Globus pallidus (tissue), 1 donor: ENCODE data around the gene TNFRSF8.
"Not testable (repeated sequence)": the region's sequence is repeated elsewhere in the genome, so short reads cannot be mapped to it uniquely, and the experiment has no call there.

Source experiments
- DNase-seq: peaks from one replicate; pipeline ENCODE4 v3.0.0-alpha.2; 2015; ENCODE audit warnings: low spot score

The TNFRSF8 gene

DNA sequence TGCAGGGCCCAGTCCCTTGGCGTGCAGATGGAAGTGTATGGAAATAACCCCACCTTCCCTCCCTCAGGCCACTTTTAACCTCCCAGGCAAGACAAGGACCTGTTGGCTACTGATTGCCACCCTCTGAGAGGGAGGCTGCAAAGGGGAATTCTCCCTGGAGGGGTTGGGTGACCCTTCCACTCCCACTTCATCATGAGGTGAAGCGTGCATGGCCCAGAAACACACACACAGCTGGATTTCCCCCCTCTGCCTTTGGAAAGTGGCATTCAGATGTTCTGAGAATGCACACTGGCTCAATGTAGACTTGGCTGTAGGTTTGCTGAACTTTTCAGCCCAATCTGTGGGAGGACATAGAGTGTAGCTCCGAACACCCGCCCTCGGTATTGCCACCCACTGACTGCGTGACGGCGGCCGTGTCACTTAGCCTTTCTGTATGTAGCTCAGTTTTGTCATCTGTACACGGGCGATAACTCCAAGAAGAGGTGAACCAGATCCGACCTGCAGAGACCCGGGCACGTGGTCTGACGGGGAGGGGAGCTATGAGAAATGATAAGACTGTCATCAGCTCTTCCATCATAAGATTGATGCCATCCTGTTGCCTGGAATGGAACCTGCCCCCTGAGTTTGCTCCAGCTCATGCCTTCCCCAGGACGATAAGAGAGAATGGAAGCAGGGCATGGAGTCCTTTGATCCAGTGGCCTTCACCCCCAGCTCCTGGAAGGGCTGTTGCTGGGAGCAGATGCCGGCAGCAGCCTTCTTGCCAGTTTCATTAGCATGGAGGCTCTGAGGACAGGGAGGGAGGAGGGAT lies 24.5 kb upstream of the TNFRSF8 start:
- DNase-seq: no peak

DNA sequence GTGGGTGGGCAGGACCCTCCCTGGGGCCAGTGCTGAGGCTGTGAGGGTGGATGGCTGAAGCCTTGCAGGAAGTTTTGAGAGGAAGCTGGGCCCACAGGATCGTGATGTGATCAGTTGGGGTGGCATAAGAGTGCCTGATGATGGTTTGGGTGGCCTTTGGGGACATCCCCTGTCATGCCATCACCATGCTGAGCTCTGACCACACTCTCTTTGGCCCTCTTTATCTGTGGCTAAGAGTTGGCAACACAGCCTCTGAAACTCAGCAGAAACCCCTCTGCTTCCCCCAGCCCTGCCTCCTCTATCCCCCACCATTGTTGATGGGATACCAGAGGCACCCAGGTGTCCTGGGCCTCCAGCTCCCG lies 24.0 kb upstream of the TNFRSF8 start:
- DNase-seq: no peak

DNA sequence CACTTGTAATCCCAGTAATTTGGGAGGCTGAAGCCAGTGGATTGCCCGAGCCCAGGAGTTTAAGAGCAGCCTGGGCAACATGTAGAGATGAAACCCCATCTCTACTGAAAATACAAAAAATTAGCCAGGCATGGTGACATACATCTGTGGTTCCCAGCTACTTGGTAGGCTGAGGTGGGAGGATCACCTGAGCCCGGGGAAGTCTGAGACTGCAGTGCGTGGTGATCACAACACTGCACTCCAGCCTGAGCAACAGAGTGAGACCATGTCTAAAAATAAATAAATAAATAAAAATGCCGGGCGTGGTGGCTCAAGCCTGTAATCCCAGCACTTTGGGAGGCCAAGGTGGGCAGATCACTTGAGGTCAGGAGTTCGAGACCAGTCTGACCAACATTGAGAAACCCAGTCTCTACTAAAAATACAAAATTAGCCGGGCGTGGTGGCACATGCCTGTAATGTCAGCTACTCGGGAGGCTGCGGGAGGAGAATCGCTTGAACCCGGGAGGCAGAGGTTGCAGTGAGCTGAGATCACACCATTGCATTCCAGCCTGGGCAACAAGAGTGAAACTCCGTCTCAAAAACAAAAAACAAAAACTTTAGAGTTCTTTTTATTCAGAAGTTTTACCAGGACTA lies 23.2 kb upstream of the TNFRSF8 start:
- DNase-seq: not testable (repeated sequence)

- no peak for DNase-seq
Observed at GRCh38 chr1:12040457-12041051, 22.5 kb upstream of the TNFRSF8 start.

- DNase-seq: not testable (repeated sequence)
Observed at GRCh38 chr1:12044187-12044877, 18.8 kb upstream of the TNFRSF8 start.

DNA sequence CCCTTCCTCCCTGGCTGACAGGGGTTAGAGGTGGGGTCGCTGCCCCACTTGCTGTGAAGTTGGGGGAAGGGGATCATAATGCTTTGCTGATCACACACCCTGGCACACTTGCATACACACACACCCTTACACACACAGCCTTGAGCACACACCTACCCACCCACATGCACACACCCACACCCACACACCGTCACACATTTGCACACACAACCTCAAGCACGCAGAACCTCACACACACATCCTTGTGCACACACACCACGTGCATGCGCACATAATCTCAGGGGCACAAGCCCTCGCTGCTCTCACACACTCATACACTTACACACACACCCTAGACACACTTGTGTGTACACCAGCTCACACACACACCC lies 16.4 kb upstream of the TNFRSF8 start:
- DNase-seq: no peak

- no peak for DNase-seq
Observed at GRCh38 chr1:12047120-12047876, 15.8 kb upstream of the TNFRSF8 start.

GRCh38 chr1:12048372-12048771 lies 14.7 kb upstream of the TNFRSF8 start:
- DNase-seq: peak; percentile 47

- no peak for DNase-seq
Observed at GRCh38 chr1:12049616-12050015, 13.5 kb upstream of the TNFRSF8 start.

DNA sequence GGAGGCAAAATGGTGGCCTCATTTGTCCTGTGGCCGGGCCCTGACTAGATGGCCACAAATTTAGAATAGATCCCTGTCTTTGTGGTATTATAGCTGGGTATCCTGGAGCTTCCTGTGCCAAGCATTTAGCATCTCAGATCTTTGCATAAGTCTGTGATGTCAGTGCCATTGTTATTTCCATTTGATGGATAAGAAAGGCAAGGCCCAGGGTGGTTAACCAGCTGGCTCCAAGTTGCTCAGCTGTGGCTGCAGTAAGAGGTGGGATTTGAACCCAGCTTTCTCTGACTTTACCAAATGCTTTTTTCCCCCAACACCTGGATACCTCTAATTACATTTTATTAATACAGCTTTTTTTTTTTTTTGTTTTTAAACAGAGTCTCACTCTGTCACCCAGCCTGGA lies 11.7 kb upstream of the TNFRSF8 start:
- DNase-seq: no peak

- DNase-seq: no peak
Observed at GRCh38 chr1:12052008-12052573, 11.0 kb upstream of the TNFRSF8 start.

DNA sequence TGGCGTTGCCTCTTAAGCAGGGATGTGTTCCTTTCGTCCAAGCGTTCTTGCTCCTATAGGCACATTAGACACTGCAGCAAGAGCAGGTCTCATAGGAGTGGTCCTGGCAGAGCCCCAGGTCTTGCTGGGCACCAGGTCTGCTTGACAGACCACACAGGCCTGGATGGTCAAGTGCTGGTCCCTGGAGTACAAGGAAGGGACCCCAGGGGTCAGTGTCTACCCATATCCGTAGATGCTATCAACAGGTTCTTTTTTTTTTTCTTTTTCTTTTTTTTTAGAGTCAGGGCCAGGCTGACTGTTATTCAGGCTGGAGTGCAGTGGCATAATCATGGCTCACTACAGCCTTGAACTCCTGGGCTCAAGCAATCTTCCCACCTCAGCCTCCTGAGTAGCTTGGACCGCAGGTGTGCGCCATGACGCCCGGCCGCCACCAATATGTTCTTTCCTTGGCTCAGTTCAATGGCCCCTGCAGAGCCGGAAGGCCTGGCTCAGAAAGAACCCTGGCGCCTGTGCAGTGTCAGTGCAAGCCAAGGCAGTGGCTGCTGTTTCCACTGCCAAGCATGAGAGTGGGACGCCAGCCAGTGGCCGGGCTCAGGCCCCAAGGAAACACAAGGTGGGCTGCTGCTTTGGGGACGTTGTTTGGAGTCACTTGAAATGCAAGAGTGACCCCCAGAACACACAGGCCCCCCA lies 10.0 kb upstream of the TNFRSF8 start:
- DNase-seq: peak; percentile 37

DNA sequence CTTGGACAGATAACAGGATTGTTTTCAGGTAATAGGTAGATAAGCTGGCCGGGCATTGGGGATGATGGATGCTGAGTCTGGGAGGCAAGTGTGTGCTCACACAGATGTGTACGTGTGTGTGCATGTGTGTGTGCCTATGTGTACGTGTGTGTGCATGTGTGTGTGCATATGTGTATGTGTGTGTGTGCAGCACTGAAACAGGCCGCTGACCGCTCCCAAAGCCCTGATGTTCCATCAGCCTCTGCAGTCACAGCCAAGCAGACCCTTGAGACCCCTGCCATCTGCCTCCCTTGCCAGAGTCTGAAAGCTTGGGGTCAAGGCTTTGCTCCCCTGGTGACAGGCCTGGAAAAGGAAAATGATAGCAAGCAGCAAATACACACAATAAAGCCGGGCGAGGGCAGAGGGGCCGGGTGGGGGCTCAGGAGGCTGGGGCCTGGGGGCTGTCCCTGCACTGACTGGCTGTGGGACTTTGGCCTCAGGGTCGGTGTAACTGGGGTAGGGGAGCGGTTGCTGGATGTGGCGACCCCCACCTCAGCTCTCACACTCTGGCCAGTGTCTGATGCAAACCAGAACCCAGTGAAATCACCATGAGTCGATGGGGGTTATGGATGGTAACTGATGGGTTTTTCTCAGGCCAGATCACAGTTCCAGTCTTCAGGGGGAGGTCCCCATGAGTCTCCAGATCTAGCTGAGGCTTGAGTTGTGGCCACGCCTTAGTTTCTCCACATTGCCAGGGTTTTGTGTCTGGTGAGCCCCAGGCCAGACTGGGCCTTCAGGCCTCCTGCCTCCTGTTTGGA lies 9.2 kb upstream of the TNFRSF8 start:
- DNase-seq: no peak

GRCh38 chr1:12055259-12055658 lies 7.8 kb upstream of the TNFRSF8 start:
- DNase-seq: no peak

DNA sequence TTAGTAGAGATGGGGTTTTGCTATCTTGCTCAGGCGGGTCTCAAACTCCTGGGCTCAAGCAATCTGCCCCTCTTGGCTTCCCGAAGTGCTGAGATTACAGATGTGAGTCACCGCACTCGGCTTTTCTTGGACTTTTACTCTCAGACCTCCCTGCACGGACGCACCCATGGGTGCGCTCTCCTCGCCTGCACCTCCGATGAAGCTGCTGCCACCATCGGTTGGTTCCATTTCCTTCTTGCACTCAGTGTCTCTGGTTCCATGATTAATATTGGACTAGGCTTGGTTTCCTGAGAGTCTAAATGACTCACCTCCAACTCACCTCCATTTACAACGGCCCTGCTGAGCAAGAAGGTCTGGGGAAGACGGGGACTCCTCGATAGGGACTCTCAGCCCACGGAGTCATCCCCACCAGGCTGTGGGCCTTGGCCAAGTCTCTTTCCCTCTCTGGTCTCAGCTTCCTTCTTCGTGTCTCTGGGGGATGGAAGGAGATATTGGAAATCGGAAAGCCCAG lies 6.7 kb upstream of the TNFRSF8 start:
- DNase-seq: no peak

DNA sequence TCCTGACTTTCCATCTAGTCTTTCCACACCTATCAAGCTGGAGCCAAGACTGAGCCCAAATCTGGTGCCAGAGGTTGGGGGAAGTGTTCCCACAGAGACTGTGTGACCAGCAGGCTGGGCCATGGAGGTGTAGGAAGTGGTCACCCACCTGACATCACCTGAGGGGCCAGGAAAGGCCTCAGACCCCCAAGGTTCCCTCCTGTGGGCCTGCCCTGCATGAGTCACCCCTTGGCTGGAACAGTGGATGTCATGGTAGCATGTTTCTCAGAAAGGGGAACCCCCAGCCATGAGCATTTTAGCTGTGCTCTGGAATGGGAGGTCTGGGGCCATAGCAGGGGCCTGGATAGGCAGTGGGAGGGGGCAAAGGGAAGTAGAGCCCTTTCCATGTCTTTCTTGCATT lies 5.7 kb upstream of the TNFRSF8 start:
- DNase-seq: no peak

- no peak for DNase-seq
Observed at GRCh38 chr1:12057940-12058687, 5.0 kb upstream of the TNFRSF8 start.

- DNase-seq: no peak
Observed at GRCh38 chr1:12059226-12059625, 3.9 kb upstream of the TNFRSF8 start.

DNA sequence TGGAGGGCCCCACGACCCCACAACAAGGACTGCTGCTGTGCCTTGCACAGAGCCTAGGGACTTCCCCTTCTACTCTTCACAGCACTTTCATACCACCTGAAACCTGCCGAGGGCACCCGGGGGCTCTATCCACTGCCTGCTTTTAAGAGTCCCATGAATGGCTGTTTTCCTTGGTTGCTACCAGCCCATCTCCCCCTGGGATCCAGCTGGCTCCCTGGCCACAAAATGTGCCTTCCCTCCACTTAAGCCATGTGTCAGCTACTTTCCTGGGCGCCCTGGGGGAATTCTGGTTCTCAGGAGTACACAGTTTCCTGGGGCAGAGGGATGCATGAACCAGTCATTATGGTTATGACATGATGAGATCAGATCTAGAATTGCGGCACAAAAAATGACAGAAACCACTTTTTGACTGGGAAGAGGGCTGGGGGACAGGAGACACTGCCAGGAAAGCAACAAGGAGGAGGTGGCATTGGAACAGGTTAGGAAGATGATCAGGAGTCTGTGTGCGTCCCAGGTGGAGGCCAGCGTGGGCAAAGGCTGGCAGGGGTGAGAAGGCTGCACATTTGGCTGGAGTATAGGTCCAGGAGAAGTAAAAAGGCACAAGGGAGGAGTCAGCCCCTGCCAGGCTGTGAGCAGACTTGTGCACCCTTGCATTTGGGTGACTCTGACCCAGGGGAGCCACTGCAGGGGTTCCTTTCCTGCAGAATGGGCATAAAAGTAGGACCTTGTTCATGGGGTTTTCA lies 3.2 kb upstream of the TNFRSF8 start:
- DNase-seq: no peak
